K562 (cell line): ENCODE data around the gene TNIP2. TPM values are rescaled to one million over a fixed set of nuclear protein-coding genes. Genes with fewer than 3 reads are reported as not detected.

Experiments
- polyA plus RNA-seq, 8 experiments: library from polyadenylated mRNA; depleted of rRNA in 4 of 8; stranded (reverse) in 5 of 8; unstranded in 3 of 8; fragments of >200 nt; fragmentation: Nextera tagmentation in 2 of 8; fragmentation: Illumina TruSeq in 1 of 8; extraction: Ambion mirVana in 2 of 8; extraction: Trizol in 1 of 8; gene quantifications; 2 replicates each; pipeline versions ENCODE4 v1.2.1 to v1.2.3, GENCODE V29; 2011 to 2014; ENCODE audit warnings: inconsistent platforms in 1 of 8, missing spikeins in 1 of 8
- total RNA-seq, 7 experiments: library from RNA; depleted of rRNA in 6 of 7; stranded (reverse); fragments of >200 nt in 6 of 7; fragmentation: Illumina TruSeq in 2 of 7; extraction: Trizol in 2 of 7; gene quantifications; 2 replicates each; pipeline versions ENCODE4 v1.2.1 to v1.2.3, GENCODE V29; 2011 to 2021; ENCODE audit warnings: low replicate concordance in 1 of 7
- TF ChIP-seq, protein P1 (sequence below): fragments of 450-650 bp; IDR thresholded peaks from 2 replicates; pipeline ENCODE4 v1.6.1; 2016; ENCODE audit warnings: mild to moderate bottlenecking, moderate library complexity
- TF ChIP-seq, protein P2 (sequence below): fragments of 450-650 bp; IDR thresholded peaks from 2 replicates; pipeline ENCODE4 v1.6.1; 2016
- TF ChIP-seq, protein P3 (sequence below), 2 experiments: fragments of 450-650 bp; IDR thresholded peaks; 2 replicates each; pipeline ENCODE4 v1.6.1; 2016; ENCODE audit warnings: mild to moderate bottlenecking in 2 of 2, borderline replicate concordance in 1 of 2, low read depth in 1 of 2, moderate library complexity in 1 of 2

TNIP2 gene
- total and polyA plus RNA-seq, 9 of the 15 experiments (the other 6 are each of a cell fraction or from before 2014, with no cell fraction given), result 0.61 to 42.6 (median 19.5) TPM

DNA sequence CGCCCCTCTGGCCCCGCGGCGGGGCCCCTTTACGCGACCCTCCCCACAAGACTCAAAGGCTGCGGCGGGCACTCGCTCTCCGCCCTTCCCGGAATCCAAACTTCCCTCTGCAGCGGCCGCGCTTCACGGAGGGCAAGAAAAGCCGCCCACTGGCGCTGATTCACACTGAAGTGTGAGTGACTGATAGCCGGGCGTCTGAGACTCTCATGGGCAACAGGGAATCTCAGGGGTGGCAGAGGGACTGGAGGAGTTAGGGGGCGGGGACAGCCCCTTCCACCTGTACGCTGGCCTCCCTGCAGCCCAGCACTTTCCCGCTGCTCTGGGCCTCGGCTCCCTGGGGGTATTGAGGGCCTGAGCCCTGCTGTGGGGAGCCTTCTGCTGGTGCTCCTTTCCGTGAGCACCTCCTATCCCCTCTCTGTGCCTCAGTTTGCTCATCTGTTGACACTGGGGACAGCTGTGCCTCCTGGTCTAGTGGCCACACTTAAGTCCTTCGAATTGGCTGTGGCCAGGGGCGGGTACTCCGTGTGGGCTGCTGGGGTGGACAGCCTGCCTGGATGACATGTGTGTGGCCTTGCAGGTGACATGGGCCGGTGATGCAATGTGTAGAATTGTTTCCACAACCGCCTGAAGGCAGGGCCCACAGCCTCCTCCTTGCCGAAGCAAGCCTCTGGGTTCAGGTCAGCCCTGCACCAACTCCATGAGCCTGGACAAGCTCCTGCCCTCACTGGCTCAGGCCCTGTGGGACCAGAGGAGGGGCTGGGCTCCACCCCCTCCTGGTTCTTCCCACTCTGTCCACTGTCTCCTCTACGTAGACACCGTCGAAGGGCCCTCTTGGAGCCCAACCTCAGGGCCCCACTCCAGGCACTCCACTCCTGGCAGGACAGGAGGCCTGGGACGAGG lies 37.7 kb upstream of the TNIP2 start (continued):
- TF ChIP-seq, protein P1, sequence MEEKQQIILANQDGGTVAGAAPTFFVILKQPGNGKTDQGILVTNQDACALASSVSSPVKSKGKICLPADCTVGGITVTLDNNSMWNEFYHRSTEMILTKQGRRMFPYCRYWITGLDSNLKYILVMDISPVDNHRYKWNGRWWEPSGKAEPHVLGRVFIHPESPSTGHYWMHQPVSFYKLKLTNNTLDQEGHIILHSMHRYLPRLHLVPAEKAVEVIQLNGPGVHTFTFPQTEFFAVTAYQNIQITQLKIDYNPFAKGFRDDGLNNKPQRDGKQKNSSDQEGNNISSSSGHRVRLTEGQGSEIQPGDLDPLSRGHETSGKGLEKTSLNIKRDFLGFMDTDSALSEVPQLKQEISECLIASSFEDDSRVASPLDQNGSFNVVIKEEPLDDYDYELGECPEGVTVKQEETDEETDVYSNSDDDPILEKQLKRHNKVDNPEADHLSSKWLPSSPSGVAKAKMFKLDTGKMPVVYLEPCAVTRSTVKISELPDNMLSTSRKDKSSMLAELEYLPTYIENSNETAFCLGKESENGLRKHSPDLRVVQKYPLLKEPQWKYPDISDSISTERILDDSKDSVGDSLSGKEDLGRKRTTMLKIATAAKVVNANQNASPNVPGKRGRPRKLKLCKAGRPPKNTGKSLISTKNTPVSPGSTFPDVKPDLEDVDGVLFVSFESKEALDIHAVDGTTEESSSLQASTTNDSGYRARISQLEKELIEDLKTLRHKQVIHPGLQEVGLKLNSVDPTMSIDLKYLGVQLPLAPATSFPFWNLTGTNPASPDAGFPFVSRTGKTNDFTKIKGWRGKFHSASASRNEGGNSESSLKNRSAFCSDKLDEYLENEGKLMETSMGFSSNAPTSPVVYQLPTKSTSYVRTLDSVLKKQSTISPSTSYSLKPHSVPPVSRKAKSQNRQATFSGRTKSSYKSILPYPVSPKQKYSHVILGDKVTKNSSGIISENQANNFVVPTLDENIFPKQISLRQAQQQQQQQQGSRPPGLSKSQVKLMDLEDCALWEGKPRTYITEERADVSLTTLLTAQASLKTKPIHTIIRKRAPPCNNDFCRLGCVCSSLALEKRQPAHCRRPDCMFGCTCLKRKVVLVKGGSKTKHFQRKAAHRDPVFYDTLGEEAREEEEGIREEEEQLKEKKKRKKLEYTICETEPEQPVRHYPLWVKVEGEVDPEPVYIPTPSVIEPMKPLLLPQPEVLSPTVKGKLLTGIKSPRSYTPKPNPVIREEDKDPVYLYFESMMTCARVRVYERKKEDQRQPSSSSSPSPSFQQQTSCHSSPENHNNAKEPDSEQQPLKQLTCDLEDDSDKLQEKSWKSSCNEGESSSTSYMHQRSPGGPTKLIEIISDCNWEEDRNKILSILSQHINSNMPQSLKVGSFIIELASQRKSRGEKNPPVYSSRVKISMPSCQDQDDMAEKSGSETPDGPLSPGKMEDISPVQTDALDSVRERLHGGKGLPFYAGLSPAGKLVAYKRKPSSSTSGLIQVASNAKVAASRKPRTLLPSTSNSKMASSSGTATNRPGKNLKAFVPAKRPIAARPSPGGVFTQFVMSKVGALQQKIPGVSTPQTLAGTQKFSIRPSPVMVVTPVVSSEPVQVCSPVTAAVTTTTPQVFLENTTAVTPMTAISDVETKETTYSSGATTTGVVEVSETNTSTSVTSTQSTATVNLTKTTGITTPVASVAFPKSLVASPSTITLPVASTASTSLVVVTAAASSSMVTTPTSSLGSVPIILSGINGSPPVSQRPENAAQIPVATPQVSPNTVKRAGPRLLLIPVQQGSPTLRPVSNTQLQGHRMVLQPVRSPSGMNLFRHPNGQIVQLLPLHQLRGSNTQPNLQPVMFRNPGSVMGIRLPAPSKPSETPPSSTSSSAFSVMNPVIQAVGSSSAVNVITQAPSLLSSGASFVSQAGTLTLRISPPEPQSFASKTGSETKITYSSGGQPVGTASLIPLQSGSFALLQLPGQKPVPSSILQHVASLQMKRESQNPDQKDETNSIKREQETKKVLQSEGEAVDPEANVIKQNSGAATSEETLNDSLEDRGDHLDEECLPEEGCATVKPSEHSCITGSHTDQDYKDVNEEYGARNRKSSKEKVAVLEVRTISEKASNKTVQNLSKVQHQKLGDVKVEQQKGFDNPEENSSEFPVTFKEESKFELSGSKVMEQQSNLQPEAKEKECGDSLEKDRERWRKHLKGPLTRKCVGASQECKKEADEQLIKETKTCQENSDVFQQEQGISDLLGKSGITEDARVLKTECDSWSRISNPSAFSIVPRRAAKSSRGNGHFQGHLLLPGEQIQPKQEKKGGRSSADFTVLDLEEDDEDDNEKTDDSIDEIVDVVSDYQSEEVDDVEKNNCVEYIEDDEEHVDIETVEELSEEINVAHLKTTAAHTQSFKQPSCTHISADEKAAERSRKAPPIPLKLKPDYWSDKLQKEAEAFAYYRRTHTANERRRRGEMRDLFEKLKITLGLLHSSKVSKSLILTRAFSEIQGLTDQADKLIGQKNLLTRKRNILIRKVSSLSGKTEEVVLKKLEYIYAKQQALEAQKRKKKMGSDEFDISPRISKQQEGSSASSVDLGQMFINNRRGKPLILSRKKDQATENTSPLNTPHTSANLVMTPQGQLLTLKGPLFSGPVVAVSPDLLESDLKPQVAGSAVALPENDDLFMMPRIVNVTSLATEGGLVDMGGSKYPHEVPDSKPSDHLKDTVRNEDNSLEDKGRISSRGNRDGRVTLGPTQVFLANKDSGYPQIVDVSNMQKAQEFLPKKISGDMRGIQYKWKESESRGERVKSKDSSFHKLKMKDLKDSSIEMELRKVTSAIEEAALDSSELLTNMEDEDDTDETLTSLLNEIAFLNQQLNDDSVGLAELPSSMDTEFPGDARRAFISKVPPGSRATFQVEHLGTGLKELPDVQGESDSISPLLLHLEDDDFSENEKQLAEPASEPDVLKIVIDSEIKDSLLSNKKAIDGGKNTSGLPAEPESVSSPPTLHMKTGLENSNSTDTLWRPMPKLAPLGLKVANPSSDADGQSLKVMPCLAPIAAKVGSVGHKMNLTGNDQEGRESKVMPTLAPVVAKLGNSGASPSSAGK, result peak; percentile 93
- TF ChIP-seq, protein P2, sequence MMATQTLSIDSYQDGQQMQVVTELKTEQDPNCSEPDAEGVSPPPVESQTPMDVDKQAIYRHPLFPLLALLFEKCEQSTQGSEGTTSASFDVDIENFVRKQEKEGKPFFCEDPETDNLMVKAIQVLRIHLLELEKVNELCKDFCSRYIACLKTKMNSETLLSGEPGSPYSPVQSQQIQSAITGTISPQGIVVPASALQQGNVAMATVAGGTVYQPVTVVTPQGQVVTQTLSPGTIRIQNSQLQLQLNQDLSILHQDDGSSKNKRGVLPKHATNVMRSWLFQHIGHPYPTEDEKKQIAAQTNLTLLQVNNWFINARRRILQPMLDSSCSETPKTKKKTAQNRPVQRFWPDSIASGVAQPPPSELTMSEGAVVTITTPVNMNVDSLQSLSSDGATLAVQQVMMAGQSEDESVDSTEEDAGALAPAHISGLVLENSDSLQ, result peak; percentile 37
- TF ChIP-seq, protein P3, sequence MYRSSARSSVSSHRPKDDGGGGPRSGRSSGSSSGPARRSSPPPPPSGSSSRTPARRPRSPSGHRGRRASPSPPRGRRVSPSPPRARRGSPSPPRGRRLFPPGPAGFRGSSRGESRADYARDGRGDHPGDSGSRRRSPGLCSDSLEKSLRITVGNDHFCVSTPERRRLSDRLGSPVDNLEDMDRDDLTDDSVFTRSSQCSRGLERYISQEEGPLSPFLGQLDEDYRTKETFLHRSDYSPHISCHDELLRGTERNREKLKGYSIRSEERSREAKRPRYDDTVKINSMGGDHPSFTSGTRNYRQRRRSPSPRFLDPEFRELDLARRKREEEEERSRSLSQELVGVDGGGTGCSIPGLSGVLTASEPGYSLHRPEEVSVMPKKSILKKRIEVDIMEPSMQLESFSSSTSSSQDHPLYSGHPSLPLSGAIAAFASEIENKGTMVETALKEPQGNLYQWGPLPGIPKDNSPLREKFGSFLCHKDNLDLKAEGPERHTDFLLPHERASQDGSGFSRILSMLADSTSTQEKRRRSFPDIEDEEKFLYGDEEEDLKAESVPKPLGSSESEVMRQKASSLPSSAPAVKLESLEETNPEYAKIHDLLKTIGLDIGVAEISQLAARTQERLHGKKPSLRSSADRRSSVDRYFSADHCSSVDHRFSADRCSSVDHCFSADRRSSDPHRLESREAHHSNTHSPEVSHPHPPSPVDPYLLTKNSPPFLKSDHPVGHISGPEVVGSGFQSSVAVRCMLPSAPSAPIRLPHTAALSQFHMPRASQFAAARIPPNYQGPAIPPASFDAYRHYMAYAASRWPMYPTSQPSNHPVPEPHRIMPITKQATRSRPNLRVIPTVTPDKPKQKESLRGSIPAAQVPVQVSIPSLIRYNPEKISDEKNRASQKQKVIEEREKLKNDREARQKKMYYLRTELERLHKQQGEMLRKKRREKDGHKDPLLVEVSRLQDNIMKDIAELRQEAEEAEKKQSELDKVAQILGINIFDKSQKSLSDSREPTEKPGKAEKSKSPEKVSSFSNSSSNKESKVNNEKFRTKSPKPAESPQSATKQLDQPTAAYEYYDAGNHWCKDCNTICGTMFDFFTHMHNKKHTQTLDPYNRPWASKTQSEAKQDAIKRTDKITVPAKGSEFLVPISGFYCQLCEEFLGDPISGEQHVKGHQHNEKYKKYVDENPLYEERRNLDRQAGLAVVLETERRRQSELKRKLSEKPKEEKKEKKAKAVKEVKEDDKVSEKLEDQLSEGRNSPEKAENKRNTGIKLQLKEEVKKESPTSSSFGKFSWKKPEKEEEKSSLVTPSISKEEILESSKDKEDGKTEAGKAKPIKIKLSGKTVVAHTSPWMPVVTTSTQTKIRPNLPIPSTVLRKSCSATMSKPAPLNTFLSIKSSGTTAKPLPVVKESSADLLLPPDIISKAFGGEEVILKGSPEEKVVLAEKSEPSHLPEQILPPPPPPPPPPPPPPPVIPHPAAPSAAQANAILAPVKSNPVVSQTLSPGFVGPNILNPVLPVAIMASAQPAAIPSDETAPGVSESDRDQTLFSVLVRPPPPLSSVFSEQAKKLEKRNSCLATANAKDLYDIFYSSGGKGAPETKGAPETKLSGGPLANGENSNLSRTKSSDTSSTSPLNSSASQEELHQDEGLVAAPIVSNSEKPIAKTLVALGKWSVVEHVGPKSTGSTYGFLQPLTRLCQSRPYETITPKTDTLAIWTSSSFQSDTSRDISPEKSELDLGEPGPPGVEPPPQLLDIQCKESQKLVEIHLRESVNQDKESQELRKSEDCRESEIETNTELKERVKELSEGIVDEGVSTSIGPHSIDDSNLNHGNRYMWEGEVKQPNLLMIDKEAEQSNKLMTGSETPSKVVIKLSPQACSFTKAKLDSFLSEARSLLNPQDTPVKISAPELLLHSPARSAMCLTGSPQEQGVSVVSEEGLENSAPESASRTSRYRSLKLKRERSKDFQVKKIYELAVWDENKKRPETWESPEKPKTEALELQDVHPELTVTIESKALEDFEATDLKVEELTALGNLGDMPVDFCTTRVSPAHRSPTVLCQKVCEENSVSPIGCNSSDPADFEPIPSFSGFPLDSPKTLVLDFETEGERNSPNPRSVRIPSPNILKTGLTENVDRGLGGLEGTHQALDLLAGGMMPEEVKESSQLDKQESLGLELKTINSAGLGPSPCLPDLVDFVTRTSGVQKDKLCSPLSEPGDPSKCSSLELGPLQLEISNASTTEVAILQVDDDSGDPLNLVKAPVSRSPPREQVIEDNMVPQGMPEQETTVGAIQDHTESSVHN (IDR thresholded peaks at IDR 0.05; ENCODE audit: borderline replicate concordance in 1 of 2, low read depth in 1 of 2), result peak in 1 of 2 experiments; percentile 39; a peak in 1 of 4 replicates
